K562 (cell line): ENCODE measurements around the gene ZNF646. TPM values are rescaled to one million over a fixed set of nuclear protein-coding genes. Genes with fewer than 3 reads are reported as not detected.
A peak's percentile ranks its signal among the peaks of the same experiment; 100 is the strongest.

Source experiments
- ATAC-seq: fragments of 200-7000 bp; cut with Tn5 transposase; 3 replicates; pipeline ENCODE4 v1.9.1; 2020; ENCODE audit warnings: moderate library complexity
- BruUV-seq: library from RNA; stranded (reverse); fragments of 400-500 nt; replicated peaks from 2 replicates; lab custom pipeline; 2021; lab: Mats Ljungman, UMichigan
- CTCF ChIA-PET: fragments of 300-600 bp; formaldehyde crosslinking; extraction: SDS; loops from one replicate; lab custom pipeline; 2021; ENCODE audit warnings: low intra/inter-chr PET ratio; lab: Yijun Ruan, JAX
- POLR2A ChIA-PET: fragments of 300-600, 350-650 bp; sonication (Branson Sonifier 250); formaldehyde crosslinking; extraction: SDS; loops from one replicate; lab custom pipeline; 2021; ENCODE audit warnings: antibody characterized with exemption, inconsistent platforms; lab: Yijun Ruan, JAX
- DNase-seq, 4 experiments: peaks; one replicate each; pipeline versions ENCODE4 v3.0.0 to v3.0.0-alpha.2; 2011 to 2018; ENCODE audit warnings: low spot score in 3 of 4, mixed read lengths in 3 of 4; ENCODE audit errors: extremely low read depth in 1 of 4
- FAIRE-seq: peaks from 2 replicates; lab custom pipeline; 2011; peaks lifted over from hg19 to GRCh38; lab: Jason Lieb, UNC
- H2AFZ ChIP-seq: 2 replicates; pipeline ENCODE4 v1.6.0; 2011; ENCODE audit warnings: low read depth, low read length, control low read depth, inconsistent platforms
- H3K27ac ChIP-seq: fragments of 200-600 bp; 3 replicates; pipeline ENCODE4 v1.8.0; 2011; ENCODE audit warnings: low read depth, mild to moderate bottlenecking, control low read depth, inconsistent platforms, low read length, moderate library complexity, mixed read lengths; ENCODE audit errors: extremely low read depth
- H3K27me3 ChIP-seq, 2 experiments: fragments of 300-600 bp in 1 of 2; 2 replicates in 1 of 2; 3 replicates in 1 of 2; pipeline versions ENCODE4 v1.6.0 to v1.8.0; 2011; ENCODE audit warnings: inconsistent platforms in 2 of 2, low read length in 2 of 2, mild to moderate bottlenecking in 1 of 2, mixed read lengths in 1 of 2, moderate library complexity in 1 of 2; ENCODE audit not compliant: control insufficient read depth in 2 of 2, insufficient read depth in 2 of 2
- H3K36me3 ChIP-seq: fragments of 300-600 bp; 3 replicates; pipeline ENCODE4 v1.8.0; 2011; ENCODE audit warnings: mild to moderate bottlenecking, low read length, inconsistent platforms; ENCODE audit not compliant: control insufficient read depth, insufficient read depth
- H3K4me1 ChIP-seq, 2 experiments: fragments of 200-600 bp in 1 of 2; replicated peaks in 1 of 2; 2 replicates in 1 of 2; 3 replicates in 1 of 2; pipeline versions ENCODE4 v1.5.1 to v1.8.0; 2011; ENCODE audit warnings: inconsistent platforms in 2 of 2, low read length in 2 of 2, mild to moderate bottlenecking in 1 of 2, mixed read lengths in 1 of 2, moderate library complexity in 1 of 2; ENCODE audit not compliant: control insufficient read depth in 2 of 2, insufficient read depth in 2 of 2
- H3K4me2 ChIP-seq: 2 replicates; pipeline ENCODE4 v1.6.1; 2011; ENCODE audit warnings: low read length, control low read depth, inconsistent platforms, mixed read lengths; ENCODE audit not compliant: insufficient read depth
- H3K4me3 ChIP-seq: fragments of 200-600 bp; sonication (generic), shearing (Covaris generic); 2 replicates; pipeline ENCODE4 v1.5.1; 2016; ENCODE audit warnings: control low read depth, inconsistent platforms
- H3K79me2 ChIP-seq: fragments of 200-600 bp; 3 replicates; pipeline ENCODE4 v1.8.0; 2011; ENCODE audit warnings: low read length, inconsistent platforms; ENCODE audit not compliant: control insufficient read depth, insufficient read depth
- H3K9ac ChIP-seq, 2 experiments: 2 replicates each; pipeline versions ENCODE4 v1.6.0 to v1.6.1; 2011; ENCODE audit warnings: low read depth in 2 of 2, low read length in 2 of 2, control low read depth in 1 of 2, inconsistent platforms in 1 of 2, mild to moderate bottlenecking in 1 of 2, mixed read lengths in 1 of 2; ENCODE audit not compliant: insufficient read depth in 1 of 2
- H3K9me1 ChIP-seq: one replicate; pipeline ENCODE4 v1.6.0; 2011; ENCODE audit warnings: inconsistent platforms, mild to moderate bottlenecking, low read length, moderate library complexity; ENCODE audit not compliant: control insufficient read depth, insufficient read depth
- H3K9me3 ChIP-seq: replicated peaks from 2 replicates; pipeline ENCODE4 v1.5.1; 2011; ENCODE audit warnings: low read depth, low read length, inconsistent platforms; ENCODE audit not compliant: control insufficient read depth, insufficient read depth
- H4K20me1 ChIP-seq: replicated peaks from 2 replicates; pipeline ENCODE4 v1.6.1; 2011; ENCODE audit warnings: low read length, inconsistent platforms, mixed read lengths; ENCODE audit not compliant: control insufficient read depth, insufficient read depth
- CCAR2 ChIP-seq: fragments of 200-400 bp; formaldehyde crosslinking; IDR thresholded peaks from 2 replicates; pipeline ENCODE4 v1.6.1; 2017; ENCODE audit warnings: mild to moderate bottlenecking, low read depth, low read length
- RFX7 ChIP-seq: fragments of 250-450 bp; sonication (Bioruptor Pico); IDR thresholded peaks from 2 replicates; pipeline ENCODE4 v1.5.1; 2021; ENCODE audit warnings: mild to moderate bottlenecking
- SNAPC5 ChIP-seq: fragments of 250-450 bp; sonication (Bioruptor Pico); IDR thresholded peaks from 2 replicates; pipeline ENCODE4 v1.8.0; 2021; ENCODE audit warnings: moderate library complexity, mild to moderate bottlenecking, inconsistent platforms
- UBTF ChIP-seq, 2 experiments: IDR thresholded peaks; 2 replicates each; pipeline ENCODE4 v1.6.1; 2012; ENCODE audit warnings: improper control_type of control experiment in 2 of 2, low read depth in 2 of 2, low read length in 2 of 2, borderline replicate concordance in 1 of 2
- WGBS: fragments of 100-300 bp; shearing (Covaris generic); methylation state at CpG from one replicate; pipeline ENCODE4 v1.1.6; 2016; ENCODE audit warnings: low coverage, mixed read lengths; ENCODE audit not compliant: insufficient coverage; ENCODE audit errors: missing lambda C conversion rate; 5-methylcytosine and 5-hydroxymethylcytosine counted together
- in situ Hi-C: fragments of 300-500 bp; cut with MboI; formaldehyde crosslinking; loops from 4 replicates; pipeline ENCODE4 v1.15.0; 2018; ENCODE audit warnings: inconsistent platforms, mixed read lengths
- intact Hi-C: fragments of 100-400 bp; cut with micrococcal nuclease; formaldehyde crosslinking; loops from 2 replicates; pipeline ENCODE4 v1.14.2; 2022
- polyA plus RNA-seq, 8 experiments: library from polyadenylated mRNA; depleted of rRNA in 4 of 8; stranded (reverse) in 5 of 8; unstranded in 3 of 8; fragments of >200 nt; fragmentation: Nextera tagmentation in 2 of 8; fragmentation: Illumina TruSeq in 1 of 8; extraction: Ambion mirVana in 2 of 8; extraction: Trizol in 1 of 8; gene quantifications; 2 replicates each; pipeline versions ENCODE4 v1.2.1 to v1.2.3, GENCODE V29; 2011 to 2014; ENCODE audit warnings: inconsistent platforms in 1 of 8, missing spikeins in 1 of 8
- total RNA-seq, 7 experiments: library from RNA; depleted of rRNA in 6 of 7; stranded (reverse); fragments of >200 nt in 6 of 7; fragmentation: Illumina TruSeq in 2 of 7; extraction: Trizol in 2 of 7; gene quantifications; 2 replicates each; pipeline versions ENCODE4 v1.2.1 to v1.2.3, GENCODE V29; 2011 to 2021; ENCODE audit warnings: low replicate concordance in 1 of 7

Gene ZNF646
- total and polyA plus RNA-seq, 9 of the 15 experiments (the other 6 are each of a cell fraction or from before 2014, with no cell fraction given): 0.08 to 20.6 (median 8.0) TPM

GRCh38 chr16:31025339-31025738 lies 48.9 kb upstream of the ZNF646 start:
- TF ChIP-seq UBTF (IDR thresholded peaks at IDR 0.05; ENCODE audit: borderline replicate concordance in 1 of 2, low read depth in 2 of 2, low read length in 2 of 2) (no peak), RFX7 (CRISPR knock-in tag) (no peak), SNAPC5 (CRISPR knock-in tag) (no peak), CCAR2 (no peak)
- no peak for DNase-seq
- Histone ChIP-seq H3K4me2 (no peak overlapping the region), H4K20me1 (no peaks in the 10 kb centered on the region), H3K27me3 (no peaks in the 10 kb centered on the region), H3K79me2 (no peaks in the 10 kb centered on the region), H3K9ac (peak overlapping the region in 1 of 2 experiments; percentile 5; a peak in 1 of 4 replicates), H3K4me3 (no peak overlapping the region), H3K9me1 (peaks cover 2% of the 10 kb centered on the region), H3K9me3 (no peaks in the 10 kb centered on the region), H3K36me3 (no peaks in the 10 kb centered on the region), H3K4me1 (peaks cover 10 to 13% of the 10 kb centered on the region in 2 experiments; a peak in 3 of 5 replicates), H3K27ac (no peak overlapping the region), H2AFZ (peak overlapping the region; percentile 20; the same call in 1 of the 2 replicates)
- no TSS peak for BruUV-seq
- ChIA-PET POLR2A (interaction anchor here (0.6 kb wide), 1 partner anchor 29 kb away, joined by 3 read pairs; no protein-coding TSS in a partner anchor), CTCF (no interaction called here)
- intact Hi-C loops: no loop called here
- no peak for ATAC-seq
- WGBS: 74% methylated on average over 4 of the region's 5 CpGs
- in situ Hi-C loops: no loop called here
- FAIRE-seq: no peak
